Transverse colon (tissue), 4 donors: ENCODE results near the gene GNAI1.

ENCODE experiments used
- CTCF ChIP-seq, 5 experiments: fragments of 200-600 bp in 3 of 5; fragments of 450-650 bp in 2 of 5; sonication (generic) in 3 of 5; IDR thresholded peaks; 1 replicate in 2 of 5; 2 replicates in 3 of 5; pipeline ENCODE4 v1.5.1; 2016 to 2017; ENCODE audit warnings: antibody characterized with exemption in 5 of 5, inconsistent platforms in 3 of 5, mild to moderate bottlenecking in 2 of 5, moderate library complexity in 1 of 5
- POLR2A ChIP-seq: fragments of 450-650 bp; IDR thresholded peaks from one replicate; pipeline ENCODE4 v1.6.1; 2016; ENCODE audit warnings: antibody characterized with exemption, mild to moderate bottlenecking, moderate library complexity
- POLR2AphosphoS5 ChIP-seq, 3 donors: sonication (generic); formaldehyde crosslinking; IDR thresholded peaks; one replicate each; pipeline ENCODE4 v1.6.1; 2016; ENCODE audit warnings: antibody characterized with exemption in 3 of 3

- TF ChIP-seq POLR2AphosphoS5 (IDR thresholded peaks at IDR 0.05) (no peak), CTCF (IDR thresholded peaks at IDR 0.05) (no peak), POLR2A (no peak)
These were observed 41.1 kb downstream of the GNAI1 start for GRCh38 chr7:80175744-80176143.
